Suprapubic skin (tissue), 3 donors: ENCODE data around the gene CFAP74.

Experiments used
- CTCF ChIP-seq, 2 donors: fragments of 200-600 bp in 1 of 2; fragments of 450-650 bp in 1 of 2; sonication (generic) in 1 of 2; IDR thresholded peaks; one replicate each; pipeline ENCODE4 v1.5.1; 2016 to 2019; ENCODE audit warnings: antibody characterized with exemption in 2 of 2, mild to moderate bottlenecking in 1 of 2, moderate library complexity in 1 of 2
- POLR2A ChIP-seq, 2 donors: fragments of 450-650 bp; IDR thresholded peaks; one replicate each; pipeline ENCODE4 v1.6.1; 2017; ENCODE audit warnings: antibody characterized with exemption in 2 of 2, mild to moderate bottlenecking in 2 of 2, moderate library complexity in 2 of 2

GRCh38 chr1:1892763-1893120 is 110.8 kb downstream of the CFAP74 start:
- TF ChIP-seq CTCF (IDR thresholded peaks at IDR 0.05) = no peak
- TF ChIP-seq POLR2A (IDR thresholded peaks at IDR 0.05) = no peak
